Activated naive CD8-positive, alpha-beta T cell treated with anti-CD3 and anti-CD28 coated beads, Interleukin-2, amount 10 ng/mL, durations not matched to agents 7 days and 5 days (primary cell): ENCODE data around the gene TUBGCP4. TPM values are rescaled to one million over a fixed set of nuclear protein-coding genes. Genes with fewer than 3 reads are reported as not detected.
"Not testable (repeated sequence)": the region's sequence is repeated elsewhere in the genome, so short reads cannot be mapped to it uniquely, and the experiment has no call there.

Experiments used
- ATAC-seq: fragments of 150-1000 bp; cut with Tn5 transposase; one replicate; pipeline ENCODE4 v1.10.0; 2021; ENCODE audit warnings: low read depth, moderate library complexity
- POLR2A ChIA-PET: fragments of 350-600 bp; sonication (Branson Sonifier 250); formaldehyde crosslinking; loops from one replicate; lab custom pipeline; 2021; ENCODE audit warnings: antibody characterized with exemption; lab: Charles Lee
- DNase-seq: peaks from one replicate; pipeline ENCODE4 v3.0.0; 2021
- H3K27ac Mint-ChIP-seq: one replicate; pipeline ENCODE4 v1.8.0; 2022; ENCODE audit warnings: mild to moderate bottlenecking, mixed read lengths
- H3K27me3 Mint-ChIP-seq: one replicate; pipeline ENCODE4 v1.8.0; 2022; ENCODE audit warnings: mild to moderate bottlenecking, moderate library complexity, mixed read lengths
- H3K36me3 Mint-ChIP-seq: one replicate; pipeline ENCODE4 v1.8.0; 2021; ENCODE audit warnings: mild to moderate bottlenecking, mixed read lengths
- H3K4me1 Mint-ChIP-seq: one replicate; pipeline ENCODE4 v1.8.0; 2021; ENCODE audit warnings: mixed read lengths
- H3K4me3 Mint-ChIP-seq: one replicate; pipeline ENCODE4 v1.8.0; 2022; ENCODE audit warnings: mild to moderate bottlenecking, moderate library complexity, mixed read lengths
- H3K9me3 Mint-ChIP-seq: one replicate; pipeline ENCODE4 v1.8.0; 2021; ENCODE audit warnings: mixed read lengths
- total RNA-seq, 2 experiments: library from RNA; stranded (reverse); gene quantifications; one replicate each; pipeline ENCODE4 v1.2.3, GENCODE V29; 2021

Gene TUBGCP4
- total RNA-seq, 2 experiments from 2014 or later: 33.4 to 34.5 TPM

DNA sequence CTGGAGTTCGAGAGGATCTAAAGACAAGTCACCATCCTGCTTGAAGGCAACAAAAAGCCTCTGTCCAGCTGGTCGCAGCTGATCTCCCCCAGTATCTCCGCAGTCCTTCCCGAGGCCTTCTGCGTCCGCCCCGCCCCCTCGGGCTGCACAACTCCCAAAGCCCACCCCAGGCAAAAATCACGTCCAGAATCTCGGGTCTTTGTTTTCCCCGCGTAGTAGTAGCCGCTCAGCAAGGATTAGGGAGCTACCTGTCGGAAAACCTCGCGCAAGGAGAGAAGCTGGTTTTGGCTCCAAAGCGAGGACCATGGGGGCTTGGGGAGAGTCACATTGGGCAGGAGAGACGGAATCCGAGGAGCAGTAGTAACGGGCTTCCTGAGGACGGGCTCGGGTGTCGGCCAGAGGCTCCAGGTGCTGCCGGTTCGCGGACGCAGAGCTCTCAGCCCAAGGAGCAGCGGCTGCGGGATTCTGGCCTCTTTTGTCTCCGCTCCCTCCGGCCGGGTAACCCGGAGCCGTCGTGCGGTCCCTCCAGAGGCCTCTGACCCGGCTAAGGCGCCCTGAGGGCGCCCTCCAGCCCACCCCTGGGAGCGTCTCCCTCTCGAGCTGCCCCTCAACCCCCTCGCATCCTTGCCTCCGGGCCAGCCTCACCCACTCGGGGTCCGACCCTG lies 459 bp upstream of the TUBGCP4 start:
- H3K4me3 Mint-ChIP-seq: peak overlapping the region; percentile 88
- H3K27ac Mint-ChIP-seq: peak overlapping the region; percentile 85
- POLR2A ChIA-PET: interaction anchor here (0.5 to 2.3 kb wide), 8 partner anchors 9 to 1709 kb away, joined by 3 to 9 read pairs (median 4); partner anchors contain the start of gene ELL3
- peaks cover 6% of the 10 kb centered on the region for H3K9me3 Mint-ChIP-seq
- H3K36me3 Mint-ChIP-seq: peaks cover 48% of the 10 kb centered on the region
- DNase-seq (no peak), ATAC-seq (peak; percentile 55)
- peaks cover 33% of the 10 kb centered on the region for H3K4me1 Mint-ChIP-seq
- no peaks in the 10 kb centered on the region for H3K27me3 Mint-ChIP-seq

DNA sequence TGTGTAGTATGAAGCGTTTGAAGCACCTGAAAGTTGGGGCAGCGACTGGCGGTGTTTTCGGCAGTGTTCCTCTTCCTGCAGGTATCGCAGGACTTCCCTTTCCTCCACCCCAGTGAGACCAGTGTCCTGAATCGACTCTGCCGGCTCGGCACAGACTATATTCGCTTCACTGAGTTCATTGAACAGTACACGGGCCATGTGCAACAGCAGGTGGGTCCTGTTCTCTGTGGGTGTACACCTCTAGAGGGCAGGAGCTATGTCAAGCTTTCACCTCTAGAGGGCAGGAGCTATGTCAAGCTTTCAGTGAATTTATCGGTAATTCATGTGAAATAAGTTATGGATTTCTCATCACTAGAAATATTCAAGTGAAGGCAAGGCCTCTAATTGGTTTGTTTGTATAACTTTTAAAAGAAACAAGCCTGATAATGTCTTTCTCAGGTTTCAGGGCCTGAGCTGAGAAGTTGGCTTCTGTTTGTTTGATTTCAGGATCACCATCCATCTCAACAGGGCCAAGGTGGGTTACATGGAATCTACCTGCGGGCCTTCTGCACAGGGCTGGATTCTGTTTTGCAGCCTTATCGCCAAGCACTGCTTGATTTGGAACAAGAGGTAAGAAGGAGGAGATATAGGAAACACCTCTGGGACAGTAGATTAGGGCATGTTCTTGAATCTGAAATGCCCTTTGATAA lies 5.3 kb downstream of the TUBGCP4 start:
- peak; percentile 41 for ATAC-seq
- POLR2A ChIA-PET: no interaction called here
- H3K27ac Mint-ChIP-seq: no peak overlapping the region

DNA sequence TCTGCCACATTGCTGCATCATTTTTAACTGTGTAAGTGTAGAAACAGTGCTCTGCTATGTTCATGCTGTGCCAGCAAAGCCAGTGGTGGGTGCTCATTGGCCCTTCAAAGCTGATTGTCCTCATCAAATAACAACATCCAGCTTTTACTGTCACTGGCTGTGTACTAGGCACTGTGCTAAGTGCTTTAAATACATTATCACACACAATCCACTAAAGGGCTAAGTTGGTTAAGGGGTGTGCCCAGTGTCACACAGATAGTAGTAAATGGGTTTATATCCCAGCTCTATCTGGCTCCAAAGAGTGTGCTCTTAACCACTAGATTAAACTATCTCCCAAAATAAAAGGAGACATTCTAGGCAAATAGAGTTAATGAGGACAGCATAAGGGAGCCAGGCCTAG lies 7.7 kb downstream of the TUBGCP4 start:
- POLR2A ChIA-PET: no interaction called here

More for the DNA sequence above, 5.3 kb downstream of the TUBGCP4 start:
- Mint-ChIP-seq H3K27me3 (no peaks in the 10 kb centered on the region), H3K4me3 (no peak overlapping the region), H3K36me3 (peaks cover 27% of the 10 kb centered on the region), H3K9me3 (no peaks in the 10 kb centered on the region), H3K4me1 (peaks cover 13% of the 10 kb centered on the region)
- DNase-seq: no peak

DNA sequence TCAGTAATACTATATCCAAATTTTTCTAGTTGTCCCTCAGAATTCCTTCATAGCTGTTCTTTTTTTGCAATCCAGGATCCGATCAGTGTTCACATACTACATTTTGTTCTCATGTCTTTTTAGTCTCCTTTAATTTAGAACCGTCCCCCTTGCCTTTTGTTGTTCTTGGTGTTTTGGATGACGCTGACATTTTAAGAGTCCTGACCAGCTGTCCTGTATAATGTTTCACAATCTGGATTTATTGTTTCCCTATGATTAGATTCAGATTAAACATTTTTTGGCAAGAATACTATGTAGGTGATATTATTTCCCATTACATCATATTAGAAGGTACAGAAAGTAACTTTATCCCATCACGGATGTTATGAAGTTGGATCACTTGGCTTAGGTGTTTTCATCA lies 11.4 kb downstream of the TUBGCP4 start:
- peaks cover 50% of the 10 kb centered on the region for H3K36me3 Mint-ChIP-seq
- H3K4me3 Mint-ChIP-seq: no peak overlapping the region
- H3K4me1 Mint-ChIP-seq: no peaks in the 10 kb centered on the region
- POLR2A ChIA-PET: no interaction called here
- no peaks in the 10 kb centered on the region for H3K27me3 Mint-ChIP-seq
- no peak overlapping the region for H3K27ac Mint-ChIP-seq
- no peak for ATAC-seq
- H3K9me3 Mint-ChIP-seq: no peaks in the 10 kb centered on the region
- no peak for DNase-seq

More for the DNA sequence above, 7.7 kb downstream of the TUBGCP4 start:
- H3K9me3 Mint-ChIP-seq: no peaks in the 10 kb centered on the region
- H3K27ac Mint-ChIP-seq: no peak overlapping the region
- no peaks in the 10 kb centered on the region for H3K27me3 Mint-ChIP-seq
- peaks cover 31% of the 10 kb centered on the region for H3K36me3 Mint-ChIP-seq
- DNase-seq (no peak), ATAC-seq (no peak)
- peaks cover 1% of the 10 kb centered on the region for H3K4me1 Mint-ChIP-seq
- no peak overlapping the region for H3K4me3 Mint-ChIP-seq

DNA sequence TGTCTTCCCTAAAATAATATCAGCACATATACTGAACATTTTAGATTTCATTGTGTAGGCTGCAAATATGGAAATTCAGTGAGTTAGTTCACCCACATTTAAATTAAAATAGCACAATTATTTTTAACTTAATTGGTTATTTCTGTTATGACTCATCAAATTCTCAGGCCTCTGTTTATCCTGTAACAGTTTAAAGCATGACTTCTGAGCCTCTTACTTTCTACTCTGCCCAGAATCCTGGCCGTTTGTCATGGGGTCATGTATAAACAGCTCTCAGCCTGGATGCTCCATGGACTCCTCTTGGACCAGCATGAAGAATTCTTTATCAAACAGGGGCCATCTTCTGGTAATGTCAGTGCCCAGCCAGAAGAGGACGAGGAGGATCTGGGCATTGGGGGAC lies 12.2 kb downstream of the TUBGCP4 start:
- Mint-ChIP-seq H3K27ac (no peak overlapping the region), H3K4me3 (no peak overlapping the region), H3K4me1 (no peaks in the 10 kb centered on the region), H3K36me3 (peaks cover 44% of the 10 kb centered on the region), H3K9me3 (no peaks in the 10 kb centered on the region), H3K27me3 (no peaks in the 10 kb centered on the region)
- no peak for ATAC-seq
- POLR2A ChIA-PET: no interaction called here
- no peak for DNase-seq

DNA sequence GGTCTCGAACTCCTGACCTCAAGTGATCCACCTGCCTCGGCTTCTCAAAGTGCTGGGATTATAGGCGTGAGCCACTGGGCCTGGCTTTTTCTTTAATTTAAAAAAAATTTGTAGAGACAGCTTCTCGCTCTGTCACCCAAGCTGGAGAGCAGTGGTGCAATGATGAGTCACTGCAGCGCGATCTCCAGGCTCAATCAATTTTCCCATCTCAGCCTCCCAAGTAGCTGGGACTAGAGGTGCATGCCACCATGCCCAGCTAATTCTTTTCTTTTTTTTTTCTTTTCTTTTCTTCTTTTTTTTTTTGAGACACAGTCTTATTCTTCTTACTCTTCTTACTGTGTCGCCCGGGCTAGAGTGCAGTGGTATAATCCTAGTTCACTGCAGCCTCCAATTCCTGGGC lies 19.8 kb downstream of the TUBGCP4 start:
- Mint-ChIP-seq H3K27ac (no peak overlapping the region), H3K27me3 (no peaks in the 10 kb centered on the region), H3K36me3 (peaks cover 37% of the 10 kb centered on the region), H3K4me3 (no peak overlapping the region), H3K9me3 (no peaks in the 10 kb centered on the region), H3K4me1 (peaks cover 2% of the 10 kb centered on the region)
- no peak for DNase-seq
- POLR2A ChIA-PET: no interaction called here
- ATAC-seq: no peak

DNA sequence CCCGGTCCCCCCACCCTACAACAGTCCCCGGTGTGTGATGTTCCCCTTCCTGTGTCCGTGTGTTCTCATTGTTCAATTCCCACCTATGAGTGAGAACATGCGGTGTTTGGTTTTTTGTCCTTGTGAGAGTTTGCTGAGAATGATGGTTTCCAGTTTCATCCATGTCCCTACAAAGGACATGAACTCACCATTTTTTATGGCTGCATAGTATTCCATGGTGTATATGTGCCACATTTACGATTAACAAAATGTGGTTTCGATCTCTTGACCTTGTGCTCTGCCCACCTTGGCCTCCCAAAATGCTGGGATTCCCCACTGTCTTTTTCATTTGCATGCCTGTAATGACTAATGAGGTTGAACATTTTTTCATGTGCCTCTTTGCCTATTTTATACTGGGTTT lies 22.7 kb downstream of the TUBGCP4 start:
- ATAC-seq, H3K27ac Mint-ChIP-seq, H3K9me3 Mint-ChIP-seq, H3K27me3 Mint-ChIP-seq, DNase-seq, POLR2A ChIA-PET, H3K4me3 Mint-ChIP-seq, H3K4me1 Mint-ChIP-seq: not testable (repeated sequence)
- H3K36me3 Mint-ChIP-seq: peaks cover 32% of the 10 kb centered on the region

DNA sequence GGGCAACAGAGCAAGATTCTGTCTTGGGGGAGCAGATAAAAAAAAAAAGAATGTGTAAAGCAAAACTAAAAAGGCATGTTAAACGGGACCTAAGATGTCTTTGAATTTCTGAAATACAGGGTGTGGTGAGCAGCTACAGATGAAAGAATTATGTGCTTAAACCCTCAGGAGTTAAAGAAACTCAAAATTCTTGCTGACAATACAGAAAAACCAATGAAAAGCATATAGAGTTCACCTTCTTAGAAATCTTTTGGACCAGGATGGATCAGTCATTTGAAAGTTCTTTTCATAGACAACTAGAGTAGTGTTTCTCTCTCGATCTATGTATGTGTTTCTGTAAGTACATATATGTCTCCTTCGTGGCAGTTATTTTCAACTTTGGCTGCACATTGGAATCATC lies 31.4 kb downstream of the TUBGCP4 start:
- H3K27me3 Mint-ChIP-seq: no peaks in the 10 kb centered on the region
- peaks cover 25% of the 10 kb centered on the region for H3K36me3 Mint-ChIP-seq
- H3K27ac Mint-ChIP-seq: no peak overlapping the region
- no peak for DNase-seq
- no peaks in the 10 kb centered on the region for H3K4me1 Mint-ChIP-seq
- POLR2A ChIA-PET: no interaction called here
- ATAC-seq: no peak
- H3K9me3 Mint-ChIP-seq: no peaks in the 10 kb centered on the region
- no peak overlapping the region for H3K4me3 Mint-ChIP-seq

DNA sequence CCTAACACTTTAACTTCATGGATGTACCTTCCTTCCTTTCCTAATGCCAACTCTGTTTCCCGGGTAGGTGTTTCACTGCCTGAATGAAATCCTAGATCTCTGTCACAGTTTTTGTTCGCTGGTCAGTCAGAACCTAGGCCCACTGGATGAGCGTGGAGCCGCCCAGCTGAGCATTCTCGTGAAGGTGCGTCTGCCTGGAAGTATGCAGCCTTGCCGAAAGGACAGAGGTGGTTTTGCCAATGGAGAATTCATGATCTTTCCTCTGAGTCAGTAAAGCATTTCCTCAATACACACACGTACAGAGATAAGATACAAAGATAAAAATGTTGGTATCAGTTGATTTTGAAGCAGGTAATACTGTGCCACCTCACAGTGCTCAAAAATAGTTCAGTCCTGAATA lies 32.7 kb downstream of the TUBGCP4 start:
- Mint-ChIP-seq H3K36me3 (peaks cover 30% of the 10 kb centered on the region), H3K27ac (no peak overlapping the region), H3K9me3 (no peaks in the 10 kb centered on the region), H3K4me3 (no peak overlapping the region), H3K27me3 (no peaks in the 10 kb centered on the region), H3K4me1 (no peaks in the 10 kb centered on the region)
- ATAC-seq (no peak), DNase-seq (no peak)
- POLR2A ChIA-PET: interaction anchor here (1.0 kb wide), 1 partner anchor 14 kb away, joined by 3 read pairs; no protein-coding TSS in a partner anchor

DNA sequence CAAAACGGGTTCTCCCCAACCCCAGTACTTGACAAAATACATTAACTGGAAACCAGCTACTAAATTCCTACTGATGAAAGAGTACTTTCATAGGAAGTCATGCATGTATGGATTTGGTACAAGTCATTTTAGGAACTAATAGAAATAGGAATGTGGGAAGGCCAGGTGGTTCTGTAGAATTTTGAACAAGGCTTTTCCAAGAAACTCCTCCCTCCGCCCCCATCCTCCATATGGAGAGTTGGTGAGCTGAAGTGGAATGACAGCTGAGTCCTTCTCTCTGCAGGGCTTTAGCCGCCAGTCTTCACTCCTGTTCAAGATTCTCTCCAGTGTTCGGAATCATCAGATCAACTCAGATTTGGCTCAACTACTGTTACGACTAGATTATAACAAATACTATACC lies 33.2 kb downstream of the TUBGCP4 start:
- H3K27me3 Mint-ChIP-seq: no peaks in the 10 kb centered on the region
- H3K4me3 Mint-ChIP-seq: no peak overlapping the region
- DNase-seq: no peak
- H3K4me1 Mint-ChIP-seq: no peaks in the 10 kb centered on the region
- no peaks in the 10 kb centered on the region for H3K9me3 Mint-ChIP-seq
- peaks cover 29% of the 10 kb centered on the region for H3K36me3 Mint-ChIP-seq
- no peak overlapping the region for H3K27ac Mint-ChIP-seq
- ATAC-seq: no peak
- POLR2A ChIA-PET: no interaction called here

DNA sequence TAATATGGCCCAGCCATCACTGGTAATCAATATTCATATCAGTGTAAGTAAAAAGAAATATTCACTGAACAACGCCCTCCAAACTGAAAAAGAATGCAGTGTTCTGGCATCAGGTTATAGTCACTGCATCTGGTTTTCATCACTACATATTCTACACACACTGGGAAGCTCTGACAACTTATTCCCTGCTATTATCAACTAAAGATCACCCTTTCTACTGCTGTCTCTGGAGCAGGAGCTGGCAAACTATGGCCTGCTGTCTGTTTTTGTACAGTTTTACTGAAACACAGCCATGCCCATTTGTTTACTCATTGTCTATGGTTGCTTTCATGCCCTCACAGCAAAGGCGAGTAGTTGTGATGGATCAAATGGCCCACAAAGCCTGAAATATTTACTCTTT lies 35.3 kb downstream of the TUBGCP4 start:
- POLR2A ChIA-PET: interaction anchor here (1.0 kb wide), 1 partner anchor 10 kb away, joined by 3 read pairs; no protein-coding TSS in a partner anchor
- H3K27me3 Mint-ChIP-seq: no peaks in the 10 kb centered on the region
- no peaks in the 10 kb centered on the region for H3K4me1 Mint-ChIP-seq
- H3K9me3 Mint-ChIP-seq: no peaks in the 10 kb centered on the region
- H3K36me3 Mint-ChIP-seq: peaks cover 32% of the 10 kb centered on the region
- no peak for DNase-seq
- H3K4me3 Mint-ChIP-seq: no peak overlapping the region
- ATAC-seq: no peak
- no peak overlapping the region for H3K27ac Mint-ChIP-seq

DNA sequence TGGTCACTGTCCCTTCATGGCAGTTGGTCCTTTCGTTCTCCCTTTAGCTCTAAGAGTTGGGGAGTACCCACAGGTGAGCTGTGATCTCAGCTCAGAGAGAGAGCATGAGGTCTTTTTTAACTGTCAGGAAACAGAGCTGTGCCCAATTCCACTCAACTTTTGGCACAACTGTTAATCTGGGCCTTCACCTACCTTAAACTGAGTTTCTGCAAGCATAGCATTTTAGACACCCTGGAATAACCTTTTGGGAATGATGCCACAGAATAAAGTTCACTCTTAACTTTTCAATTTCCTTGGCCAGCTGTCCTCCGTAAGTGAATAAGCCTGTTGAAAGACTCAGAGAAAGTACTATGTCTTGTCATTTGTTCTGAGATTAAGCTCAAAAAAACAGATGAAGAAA lies 35.9 kb downstream of the TUBGCP4 start:
- Mint-ChIP-seq H3K4me1 (no peaks in the 10 kb centered on the region), H3K27ac (no peak overlapping the region), H3K36me3 (peaks cover 30% of the 10 kb centered on the region), H3K9me3 (no peaks in the 10 kb centered on the region), H3K27me3 (no peaks in the 10 kb centered on the region), H3K4me3 (no peak overlapping the region)
- POLR2A ChIA-PET: interaction anchor here (1.0 kb wide), 1 partner anchor 10 kb away, joined by 3 read pairs; no protein-coding TSS in a partner anchor
- no peak for DNase-seq
- ATAC-seq: no peak

DNA sequence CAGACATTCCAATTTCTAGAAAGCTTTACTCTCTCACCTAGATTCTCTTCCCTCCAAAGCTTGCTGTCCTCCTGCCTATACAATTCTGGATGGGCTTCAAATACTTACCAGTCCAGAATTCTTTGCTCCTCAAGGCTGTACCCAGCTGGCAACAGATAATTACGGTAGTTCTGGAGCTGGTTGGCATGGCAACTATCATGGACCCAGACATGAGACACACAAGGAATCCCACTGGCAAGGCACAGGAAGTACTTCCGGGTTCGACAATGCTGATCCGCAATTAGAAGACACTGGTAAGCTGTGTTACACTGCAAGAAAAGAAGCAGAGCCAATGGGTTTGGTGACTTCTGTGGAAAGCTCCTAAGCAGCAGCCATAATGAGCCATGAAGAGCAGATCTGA lies 37.9 kb downstream of the TUBGCP4 start:
- POLR2A ChIA-PET: no interaction called here
- Mint-ChIP-seq H3K4me1 (no peaks in the 10 kb centered on the region), H3K27me3 (no peaks in the 10 kb centered on the region), H3K27ac (no peak overlapping the region), H3K4me3 (no peak overlapping the region), H3K36me3 (peaks cover 31% of the 10 kb centered on the region), H3K9me3 (no peaks in the 10 kb centered on the region)
- ATAC-seq (no peak), DNase-seq (no peak)
